HEK293T (cell line): ENCODE data around the gene GRID1.

Experiments used
- ARNT ChIP-seq: fragments of 450-650 bp; IDR thresholded peaks from 2 replicates; pipeline ENCODE4 v1.6.1; 2017; ENCODE audit warnings: mild to moderate bottlenecking
- ELF4 ChIP-seq: fragments of 450-650 bp; IDR thresholded peaks from 2 replicates; pipeline ENCODE4 v1.6.1; 2017; ENCODE audit warnings: antibody characterized with exemption
- SP1 ChIP-seq: fragments of 450-650 bp; IDR thresholded peaks from 2 replicates; pipeline ENCODE4 v1.6.1; 2017

GRCh38 chr10:85673270-85673669, 693.3 kb downstream of the GRID1 start:
- TF ChIP-seq ARNT (no peak), SP1 (no peak), ELF4 (no peak)
